Measurements from ENCODE around the gene HACL1. TPM values are rescaled to one million over a fixed set of nuclear protein-coding genes. Genes with fewer than 3 reads are reported as not detected.

Gene HACL1
- total RNA-seq, 1 experiment from 2014 or later = 44.9 TPM

- H3K4me3 Mint-ChIP-seq = no peak overlapping the region
- H3K27ac Mint-ChIP-seq = no peak overlapping the region
- H3K9me3 Mint-ChIP-seq = peaks cover under 1% of the 10 kb centered on the region; the same call in 1 of the 2 replicates
- no peaks in the 10 kb centered on the region for H3K27me3 Mint-ChIP-seq (ENCODE audit: low read depth)
- ChIA-PET CTCF (no interaction called here), POLR2A (no interaction called here)
- DNase-seq (ENCODE audit: low spot score) (no peak), ATAC-seq (no peak)
- H3K4me1 Mint-ChIP-seq = peaks cover 12% of the 10 kb centered on the region
- H3K36me3 Mint-ChIP-seq = no peaks in the 10 kb centered on the region
- TF ChIP-seq ZNF532 (CRISPR knock-in tag; IDR thresholded peaks at IDR 0.05; ENCODE audit: borderline replicate concordance) (no peak), GRHL2 (CRISPR knock-in tag; IDR thresholded peaks at IDR 0.05; ENCODE audit: insufficient replicate concordance, severe bottlenecking) (no peak), TP53 (CRISPR knock-in tag; IDR thresholded peaks at IDR 0.05) (no peak), FOXP4 (CRISPR knock-in tag; IDR thresholded peaks at IDR 0.05) (no peak), AR (CRISPR knock-in tag; IDR thresholded peaks at IDR 0.05) (no peak), GABPB1 (CRISPR knock-in tag; IDR thresholded peaks at IDR 0.05) (no peak), FOXP1 (CRISPR knock-in tag; IDR thresholded peaks at IDR 0.05; ENCODE audit: borderline replicate concordance) (no peak), ATF6 (CRISPR knock-in tag; IDR thresholded peaks at IDR 0.05) (no peak), CBFB (CRISPR knock-in tag; IDR thresholded peaks at IDR 0.05; ENCODE audit: low read depth) (no peak), ZNF121 (CRISPR knock-in tag; IDR thresholded peaks at IDR 0.05) (no peak), PRDM15 (CRISPR knock-in tag; IDR thresholded peaks at IDR 0.05) (no peak), ZNF671 (CRISPR knock-in tag; IDR thresholded peaks at IDR 0.05) (no peak), ZNF425 (CRISPR knock-in tag; conservative IDR thresholded peaks at IDR 0.05) (no peak), ETV6 (CRISPR knock-in tag; IDR thresholded peaks at IDR 0.05) (no peak), PRRX2 (CRISPR knock-in tag; IDR thresholded peaks at IDR 0.05) (no peak), STAT6 (CRISPR knock-in tag; conservative IDR thresholded peaks at IDR 0.05; ENCODE audit: low read depth) (no peak), SMAD4 (CRISPR knock-in tag; IDR thresholded peaks at IDR 0.05) (no peak)
Observed at GRCh38 chr3:15612001-15612400, 10.6 kb upstream of the HACL1 start.

Data from WTC11 (cell line).